HUES6 (cell line): ENCODE data around the gene DYSF.

Experiments
- H3K27ac ChIP-seq: 2 replicates; pipeline ENCODE4 v1.7.0; 2013; ENCODE audit warnings: low read depth, mild to moderate bottlenecking, low read length, inconsistent platforms
- H3K27me3 ChIP-seq: 2 replicates; pipeline ENCODE4 v1.6.1; 2013; ENCODE audit warnings: low read length; ENCODE audit not compliant: control insufficient read depth, insufficient read depth
- H3K36me3 ChIP-seq: 2 replicates; pipeline ENCODE4 v1.6.1; 2013; ENCODE audit warnings: low read length; ENCODE audit not compliant: control insufficient read depth, insufficient read depth
- H3K4me1 ChIP-seq: 2 replicates; pipeline ENCODE4 v1.6.1; 2013; ENCODE audit warnings: low read length; ENCODE audit not compliant: control insufficient read depth, insufficient read depth
- H3K4me3 ChIP-seq: 2 replicates; pipeline ENCODE4 v1.5.1; 2013; ENCODE audit warnings: low read depth, low read length
- H3K9ac ChIP-seq: one replicate; pipeline ENCODE4 v1.6.1; 2013; ENCODE audit warnings: mild to moderate bottlenecking, low read length
- H3K9me3 ChIP-seq: 2 replicates; pipeline ENCODE4 v1.6.1; 2013; ENCODE audit warnings: low read depth, low read length; ENCODE audit not compliant: control insufficient read depth, insufficient read depth

The DYSF gene

DNA sequence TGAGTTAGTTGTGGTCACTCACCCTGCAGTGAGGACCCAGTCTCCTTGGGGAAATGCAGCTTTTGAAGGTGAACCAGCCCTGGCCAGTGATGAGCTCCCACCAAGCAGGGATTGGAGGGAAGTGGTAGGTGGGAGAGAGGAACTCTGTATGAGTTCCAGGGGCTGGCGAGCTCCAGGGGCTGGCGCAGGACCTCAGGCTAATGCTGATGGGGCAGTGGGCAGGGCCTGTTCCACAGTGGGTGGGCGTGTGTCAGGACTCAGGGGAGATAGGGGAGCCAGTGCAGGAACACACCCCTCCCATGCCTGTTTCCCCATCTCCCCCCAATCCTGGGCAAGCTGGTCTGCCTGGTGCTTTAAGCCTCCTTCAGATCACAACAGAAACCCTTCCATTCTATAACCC is 208.4 kb downstream of the DYSF start:
- H3K27ac ChIP-seq, result no peak overlapping the region
- no peaks in the 10 kb centered on the region for H3K36me3 ChIP-seq
- no peak overlapping the region for H3K9ac ChIP-seq
- peaks cover 18% of the 10 kb centered on the region for H3K9me3 ChIP-seq
- no peaks in the 10 kb centered on the region for H3K27me3 ChIP-seq
- no peak overlapping the region for H3K4me3 ChIP-seq
- no peaks in the 10 kb centered on the region for H3K4me1 ChIP-seq

- Histone ChIP-seq H3K27me3 (no peaks in the 10 kb centered on the region), H3K4me3 (no peak overlapping the region), H3K9ac (no peak overlapping the region), H3K36me3 (no peaks in the 10 kb centered on the region), H3K9me3 (peaks cover 10% of the 10 kb centered on the region), H3K4me1 (no peaks in the 10 kb centered on the region), H3K27ac (no peak overlapping the region)
These were observed 209.5 kb downstream of the DYSF start for GRCh38 chr2:71662665-71663394.

GRCh38 chr2:71664161-71664560 is 210.8 kb downstream of the DYSF start:
- Histone ChIP-seq H3K4me3 (no peak overlapping the region), H3K9ac (no peak overlapping the region)

GRCh38 chr2:71665168-71666093 is 212.1 kb downstream of the DYSF start:
- H3K4me3 ChIP-seq, result no peak overlapping the region
- H3K27ac ChIP-seq, result no peak overlapping the region
- no peaks in the 10 kb centered on the region for H3K9me3 ChIP-seq
- no peaks in the 10 kb centered on the region for H3K4me1 ChIP-seq
- no peaks in the 10 kb centered on the region for H3K27me3 ChIP-seq
- peaks cover 3% of the 10 kb centered on the region; the same call in 1 of the 2 replicates for H3K36me3 ChIP-seq
- H3K9ac ChIP-seq, result no peak overlapping the region

More at GRCh38 chr2:71664161-71664560, 210.8 kb downstream of the DYSF start:
- Histone ChIP-seq H3K9me3 (peaks cover 1% of the 10 kb centered on the region; the same call in 1 of the 2 replicates), H3K4me1 (no peaks in the 10 kb centered on the region), H3K27ac (no peak overlapping the region), H3K36me3 (no peaks in the 10 kb centered on the region), H3K27me3 (no peaks in the 10 kb centered on the region)

- Histone ChIP-seq H3K27me3 (no peaks in the 10 kb centered on the region), H3K27ac (no peak overlapping the region)
These were observed 212.7 kb downstream of the DYSF start for GRCh38 chr2:71666094-71666474.

DNA sequence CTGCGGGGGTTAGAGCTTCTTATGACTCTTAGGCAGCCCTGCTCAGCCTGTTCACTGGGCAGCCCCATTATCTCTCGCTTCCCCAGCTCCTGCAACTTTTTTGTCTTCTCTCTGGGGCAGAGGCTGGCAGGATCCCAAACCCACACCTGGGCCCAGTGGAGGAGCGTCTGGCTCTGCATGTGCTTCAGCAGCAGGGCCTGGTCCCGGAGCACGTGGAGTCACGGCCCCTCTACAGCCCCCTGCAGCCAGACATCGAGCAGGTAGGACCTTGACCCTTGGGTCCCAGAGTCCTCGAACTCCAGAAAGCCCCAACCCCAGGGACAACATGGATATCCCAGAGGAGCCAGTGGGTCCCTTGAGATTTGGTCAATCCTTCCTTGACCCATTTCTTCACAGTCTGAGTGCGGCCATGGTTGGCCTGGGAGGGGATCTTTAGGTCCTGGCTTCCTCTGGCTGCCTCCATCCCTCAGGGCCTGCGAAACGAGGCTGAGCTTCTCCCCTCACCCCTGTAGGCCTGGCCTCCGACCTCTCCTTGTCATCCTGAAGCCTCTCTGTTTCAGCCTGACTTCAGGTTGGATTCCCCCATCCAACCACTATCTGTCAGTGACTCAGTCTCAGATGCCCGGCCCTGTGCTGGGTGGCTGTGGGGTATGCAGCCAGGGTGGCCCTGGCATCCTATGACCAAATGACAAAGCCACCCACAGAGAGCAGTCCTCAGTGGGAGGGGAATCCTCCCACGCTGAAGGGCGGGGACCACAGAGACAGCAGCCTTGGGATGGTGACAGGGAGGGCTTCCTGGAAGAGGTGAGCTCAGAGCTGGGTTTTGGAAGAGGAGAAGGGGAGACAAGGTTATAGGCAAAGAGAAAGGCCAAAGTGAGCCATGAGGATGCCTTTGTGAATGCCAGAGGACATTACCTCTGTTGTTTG is 214.2 kb downstream of the DYSF start:
- no peaks in the 10 kb centered on the region for H3K9me3 ChIP-seq
- H3K36me3 ChIP-seq, result peaks cover 3% of the 10 kb centered on the region; the same call in 1 of the 2 replicates
- H3K27ac ChIP-seq, result no peak overlapping the region
- H3K27me3 ChIP-seq, result no peaks in the 10 kb centered on the region
- H3K4me1 ChIP-seq, result no peaks in the 10 kb centered on the region; the same call in 1 of the 2 replicates
- H3K9ac ChIP-seq, result no peak overlapping the region
- H3K4me3 ChIP-seq, result no peak overlapping the region

More at GRCh38 chr2:71666094-71666474, 212.7 kb downstream of the DYSF start:
- no peak overlapping the region for H3K9ac ChIP-seq
- H3K4me3 ChIP-seq, result no peak overlapping the region
- H3K9me3 ChIP-seq, result no peaks in the 10 kb centered on the region
- H3K36me3 ChIP-seq, result peaks cover 3% of the 10 kb centered on the region; the same call in 1 of the 2 replicates
- H3K4me1 ChIP-seq, result no peaks in the 10 kb centered on the region

DNA sequence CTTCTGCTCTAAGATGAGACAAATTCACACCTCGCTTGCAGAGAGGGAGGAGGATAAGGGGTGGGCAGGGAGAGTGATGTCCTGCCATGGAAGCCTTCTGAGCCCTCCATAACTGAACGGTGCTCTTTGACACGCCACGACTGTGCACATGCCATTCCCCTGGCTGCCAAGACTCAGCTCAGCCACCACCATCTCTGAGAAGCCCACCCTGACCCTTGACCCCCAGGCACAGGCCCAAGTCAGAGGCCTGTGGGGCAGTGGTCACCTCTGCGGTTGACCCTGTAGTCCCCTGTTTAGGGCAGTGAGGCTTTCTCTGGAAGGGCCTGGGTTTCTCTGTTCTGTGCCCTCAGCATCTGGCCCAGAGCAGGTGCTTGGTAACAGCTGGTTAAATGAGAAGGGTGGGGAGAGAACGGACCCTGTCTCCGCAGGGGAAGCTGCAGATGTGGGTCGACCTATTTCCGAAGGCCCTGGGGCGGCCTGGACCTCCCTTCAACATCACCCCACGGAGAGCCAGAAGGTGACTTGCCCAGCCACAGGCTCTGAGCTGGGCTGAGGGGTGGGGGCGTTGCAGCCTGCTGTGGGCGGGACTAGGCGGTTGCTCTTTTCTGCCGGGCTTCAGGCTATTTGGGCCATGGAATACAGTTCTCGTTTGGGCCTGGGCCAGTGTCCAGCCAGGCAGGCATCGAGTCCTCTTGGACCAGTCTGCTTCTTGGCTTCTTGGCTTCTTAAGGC is 215.1 kb downstream of the DYSF start:
- H3K27ac ChIP-seq, result no peak overlapping the region
- no peak overlapping the region for H3K9ac ChIP-seq
- no peaks in the 10 kb centered on the region; the same call in 1 of the 2 replicates for H3K4me1 ChIP-seq
- no peaks in the 10 kb centered on the region for H3K27me3 ChIP-seq
- no peaks in the 10 kb centered on the region for H3K9me3 ChIP-seq
- peaks cover 3% of the 10 kb centered on the region; the same call in 1 of the 2 replicates for H3K36me3 ChIP-seq
- no peak overlapping the region for H3K4me3 ChIP-seq

GRCh38 chr2:71669058-71669456 is 215.7 kb downstream of the DYSF start:
- H3K4me1 ChIP-seq, result no peaks in the 10 kb centered on the region; the same call in 1 of the 2 replicates
- peaks cover 3% of the 10 kb centered on the region; the same call in 1 of the 2 replicates for H3K36me3 ChIP-seq
- no peak overlapping the region for H3K4me3 ChIP-seq

GRCh38 chr2:71669628-71670429 is 216.5 kb downstream of the DYSF start:
- Histone ChIP-seq H3K27me3 (no peaks in the 10 kb centered on the region), H3K27ac (no peak overlapping the region), H3K9ac (no peak overlapping the region), H3K9me3 (no peaks in the 10 kb centered on the region), H3K4me3 (no peak overlapping the region), H3K4me1 (no peaks in the 10 kb centered on the region; the same call in 1 of the 2 replicates), H3K36me3 (peaks cover 3% of the 10 kb centered on the region; the same call in 1 of the 2 replicates)

More at GRCh38 chr2:71669058-71669456, 215.7 kb downstream of the DYSF start:
- H3K9me3 ChIP-seq, result no peaks in the 10 kb centered on the region
- H3K9ac ChIP-seq, result no peak overlapping the region
- H3K27ac ChIP-seq, result no peak overlapping the region
- no peaks in the 10 kb centered on the region for H3K27me3 ChIP-seq
